ENCODE measurements around the gene ZBTB7C.

Gene ZBTB7C

DNA sequence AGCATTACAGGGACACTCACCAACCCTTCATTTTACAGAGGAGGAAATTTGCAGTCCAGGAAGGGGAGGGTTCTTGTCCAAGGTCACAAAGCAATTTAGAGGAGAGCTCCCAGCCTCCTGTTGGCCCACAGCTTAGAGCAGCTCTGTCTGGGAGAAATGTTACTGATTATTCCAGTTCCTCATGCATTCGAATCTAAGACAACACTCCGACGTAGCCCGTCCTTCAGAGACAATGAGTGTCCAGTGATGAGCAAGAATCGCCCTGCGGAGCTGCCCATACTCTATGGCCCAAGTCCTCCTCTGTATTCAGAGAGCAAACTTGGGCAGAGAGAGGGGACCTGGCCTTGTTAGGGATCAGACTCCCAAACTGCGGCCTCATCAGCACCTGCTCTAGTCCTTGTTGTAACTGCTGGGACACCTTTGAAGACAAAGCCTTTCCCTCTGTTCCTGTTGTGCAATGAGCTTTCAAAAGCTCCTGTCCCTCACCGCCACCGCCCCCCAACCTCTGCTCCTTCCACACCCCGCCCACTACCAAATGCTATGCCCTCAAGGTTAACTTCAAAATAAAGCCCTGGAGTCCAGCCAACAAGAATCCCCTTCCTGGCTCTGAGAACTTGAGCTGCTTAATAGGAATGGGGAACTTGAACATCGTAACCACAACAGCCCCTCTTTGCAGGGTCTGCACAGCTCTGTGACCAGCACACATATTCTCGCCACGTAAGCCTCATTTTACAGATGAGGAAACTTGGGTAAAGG, 243.9 kb downstream of the ZBTB7C start:
- no peak for DNase-seq
- peaks cover 27% of the 10 kb centered on the region for H3K27me3 Mint-ChIP-seq
- H3K4me3 Mint-ChIP-seq: no peak overlapping the region
- no peaks in the 10 kb centered on the region for H3K36me3 Mint-ChIP-seq (ENCODE audit: low read depth)
- no peak overlapping the region for H3K27ac Mint-ChIP-seq
- peaks cover 6% of the 10 kb centered on the region for H3K4me1 Mint-ChIP-seq (ENCODE audit: low read depth)
- no peaks in the 10 kb centered on the region for H3K9me3 Mint-ChIP-seq

DNA sequence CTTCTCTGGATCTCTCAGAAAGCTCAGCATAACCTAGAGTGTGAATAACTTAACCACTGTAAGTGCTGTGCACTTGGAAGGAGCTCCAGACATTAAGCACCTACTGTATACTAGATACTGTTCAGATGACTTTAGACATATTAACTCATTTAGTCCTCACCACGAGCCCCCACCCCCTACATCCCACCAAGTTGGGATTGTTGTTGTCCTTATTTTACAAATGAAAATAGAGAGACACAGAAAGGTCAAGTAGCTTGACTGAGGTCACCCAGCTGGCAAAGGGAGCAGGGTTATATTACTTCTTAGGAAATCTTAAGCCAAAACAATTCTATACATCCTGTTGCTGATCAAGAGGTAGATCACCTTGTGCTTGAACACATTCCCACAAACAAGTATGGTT, 244.5 kb downstream of the ZBTB7C start:
- Mint-ChIP-seq H3K9me3 (no peaks in the 10 kb centered on the region), H3K4me3 (no peak overlapping the region), H3K4me1 (ENCODE audit: low read depth) (peaks cover 6% of the 10 kb centered on the region), H3K27me3 (peaks cover 33% of the 10 kb centered on the region), H3K27ac (no peak overlapping the region), H3K36me3 (ENCODE audit: low read depth) (no peaks in the 10 kb centered on the region)
- DNase-seq: no peak

DNA sequence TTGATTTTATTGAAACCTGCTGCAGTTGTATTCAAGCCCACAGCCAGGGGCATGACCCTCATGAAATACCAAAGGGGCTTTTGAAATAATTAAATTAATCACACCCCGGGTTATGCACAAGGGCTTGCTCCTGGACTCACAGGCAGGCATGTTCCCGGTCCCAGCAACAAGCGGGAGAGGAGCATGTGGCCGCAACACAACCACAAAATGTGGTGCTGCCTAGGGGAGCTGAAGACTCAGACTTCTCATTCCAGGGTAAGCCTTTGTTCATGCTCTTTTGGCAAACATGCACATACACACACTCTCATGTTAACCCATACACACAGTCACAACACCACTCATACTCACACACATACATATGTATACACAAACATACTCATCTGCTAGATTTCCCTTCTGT, 245.1 kb downstream of the ZBTB7C start:
- Mint-ChIP-seq H3K36me3 (ENCODE audit: low read depth) (no peaks in the 10 kb centered on the region), H3K27ac (no peak overlapping the region), H3K4me3 (no peak overlapping the region), H3K27me3 (peaks cover 38% of the 10 kb centered on the region), H3K4me1 (ENCODE audit: low read depth) (peaks cover 6% of the 10 kb centered on the region), H3K9me3 (no peaks in the 10 kb centered on the region)
- DNase-seq: no peak

DNA sequence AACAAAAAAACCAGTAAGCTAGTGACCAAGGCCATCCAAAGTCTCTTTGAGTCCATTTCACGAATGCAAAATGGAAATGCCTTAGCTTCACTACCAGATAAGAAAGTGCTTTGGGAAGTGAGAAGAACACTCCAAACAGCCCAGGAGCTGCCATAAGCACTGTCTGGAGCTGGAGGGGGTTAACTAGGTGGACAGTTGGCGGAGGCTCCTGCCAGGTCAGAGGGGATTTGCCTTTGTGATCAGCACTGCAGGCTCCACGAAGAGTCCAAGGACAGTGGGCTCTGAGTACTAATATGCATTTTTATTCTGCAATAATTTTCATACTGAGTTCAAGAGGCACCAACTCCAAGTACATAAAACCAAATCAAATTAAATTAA, 245.5 kb downstream of the ZBTB7C start:
- Mint-ChIP-seq H3K9me3 (no peaks in the 10 kb centered on the region), H3K4me3 (no peak overlapping the region), H3K27ac (no peak overlapping the region), H3K36me3 (ENCODE audit: low read depth) (no peaks in the 10 kb centered on the region), H3K4me1 (ENCODE audit: low read depth) (peaks cover 6% of the 10 kb centered on the region), H3K27me3 (peaks cover 40% of the 10 kb centered on the region)
- DNase-seq: no peak

DNA sequence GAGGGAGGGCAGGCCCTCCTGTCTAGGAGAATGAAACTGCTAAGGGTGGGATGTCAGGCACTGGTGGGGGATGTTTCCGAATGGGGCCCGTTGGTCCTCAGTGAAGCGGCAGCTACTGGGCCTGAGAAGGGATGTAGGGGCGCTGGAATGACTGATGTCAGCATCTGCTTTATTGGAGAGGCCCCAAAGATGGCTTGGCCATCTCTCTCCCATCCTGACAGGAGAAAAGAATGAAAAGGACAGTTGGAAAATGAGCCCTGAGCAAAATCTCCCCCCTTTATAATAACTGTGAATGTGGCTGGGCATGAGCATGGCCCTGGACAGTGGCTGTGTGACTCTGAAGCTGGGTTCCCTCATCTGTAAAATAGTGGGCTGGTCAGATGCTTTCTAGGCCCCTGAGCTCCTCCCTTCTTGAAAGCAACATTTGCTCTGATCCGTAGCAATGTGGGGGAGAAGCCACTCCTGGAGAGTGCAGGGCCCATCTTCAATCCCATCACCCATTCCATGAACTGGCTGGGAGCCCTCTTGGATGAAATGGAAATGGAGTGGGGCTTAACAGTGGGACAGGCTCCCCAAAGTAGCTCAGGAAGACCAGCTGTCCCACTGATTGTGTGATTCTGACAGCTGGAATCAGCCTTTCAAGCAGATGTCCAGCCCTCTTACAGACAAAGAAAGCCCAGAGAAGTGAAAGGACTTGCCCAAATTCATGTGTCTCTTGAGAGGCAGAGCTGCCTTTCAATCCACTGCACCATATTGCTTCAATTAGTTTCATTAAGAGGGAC, 246.0 kb downstream of the ZBTB7C start:
- peaks cover 6% of the 10 kb centered on the region for H3K4me1 Mint-ChIP-seq (ENCODE audit: low read depth)
- H3K36me3 Mint-ChIP-seq (ENCODE audit: low read depth): no peaks in the 10 kb centered on the region
- no peak overlapping the region for H3K27ac Mint-ChIP-seq
- H3K27me3 Mint-ChIP-seq: peaks cover 45% of the 10 kb centered on the region
- no peaks in the 10 kb centered on the region for H3K9me3 Mint-ChIP-seq
- no peak overlapping the region for H3K4me3 Mint-ChIP-seq
- no peak for DNase-seq

DNA sequence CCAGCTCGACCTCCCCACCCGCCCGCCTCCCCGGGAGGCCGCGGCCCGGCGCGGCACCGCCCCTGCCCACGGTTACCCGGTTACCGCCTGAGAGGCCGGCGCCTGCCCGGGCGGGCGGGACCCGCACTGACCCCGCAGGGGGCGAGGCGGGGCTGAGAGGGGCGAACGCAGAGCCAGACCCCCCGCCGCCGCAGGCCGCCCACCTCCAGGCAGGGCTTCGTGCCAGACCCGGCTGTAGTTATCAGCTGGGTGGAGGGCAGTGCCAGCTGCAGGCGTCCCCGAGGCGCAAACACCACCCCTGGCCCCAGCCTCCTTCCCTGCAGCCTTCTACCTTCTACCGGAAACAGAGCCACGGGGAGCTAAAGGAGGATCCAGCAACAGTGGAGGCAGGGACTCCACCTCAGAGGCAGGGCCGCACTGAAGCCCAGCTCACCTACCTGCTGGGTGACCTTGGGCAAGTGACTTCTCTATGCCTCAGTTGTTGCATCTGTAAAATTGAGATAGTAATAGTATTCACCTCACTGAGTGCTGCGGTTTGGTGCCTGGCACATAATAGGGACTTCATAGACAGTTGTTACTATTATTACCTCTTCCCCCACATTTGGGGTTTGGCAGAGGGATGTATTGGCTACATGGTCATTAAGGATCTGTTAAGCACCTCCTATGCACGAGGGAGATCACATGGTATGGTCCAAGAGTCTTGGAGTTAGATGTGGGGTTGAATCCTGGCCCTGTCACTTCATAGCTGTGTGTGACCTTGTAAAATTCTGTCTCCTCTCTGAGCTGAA, 247.1 kb downstream of the ZBTB7C start:
- no peak for DNase-seq
- H3K27me3 Mint-ChIP-seq: peaks cover 52% of the 10 kb centered on the region
- no peaks in the 10 kb centered on the region for H3K9me3 Mint-ChIP-seq
- no peaks in the 10 kb centered on the region for H3K36me3 Mint-ChIP-seq (ENCODE audit: low read depth)
- peak overlapping the region; percentile 59 for H3K4me3 Mint-ChIP-seq
- H3K27ac Mint-ChIP-seq: no peak overlapping the region
- peaks cover 4% of the 10 kb centered on the region for H3K4me1 Mint-ChIP-seq (ENCODE audit: low read depth)

DNA sequence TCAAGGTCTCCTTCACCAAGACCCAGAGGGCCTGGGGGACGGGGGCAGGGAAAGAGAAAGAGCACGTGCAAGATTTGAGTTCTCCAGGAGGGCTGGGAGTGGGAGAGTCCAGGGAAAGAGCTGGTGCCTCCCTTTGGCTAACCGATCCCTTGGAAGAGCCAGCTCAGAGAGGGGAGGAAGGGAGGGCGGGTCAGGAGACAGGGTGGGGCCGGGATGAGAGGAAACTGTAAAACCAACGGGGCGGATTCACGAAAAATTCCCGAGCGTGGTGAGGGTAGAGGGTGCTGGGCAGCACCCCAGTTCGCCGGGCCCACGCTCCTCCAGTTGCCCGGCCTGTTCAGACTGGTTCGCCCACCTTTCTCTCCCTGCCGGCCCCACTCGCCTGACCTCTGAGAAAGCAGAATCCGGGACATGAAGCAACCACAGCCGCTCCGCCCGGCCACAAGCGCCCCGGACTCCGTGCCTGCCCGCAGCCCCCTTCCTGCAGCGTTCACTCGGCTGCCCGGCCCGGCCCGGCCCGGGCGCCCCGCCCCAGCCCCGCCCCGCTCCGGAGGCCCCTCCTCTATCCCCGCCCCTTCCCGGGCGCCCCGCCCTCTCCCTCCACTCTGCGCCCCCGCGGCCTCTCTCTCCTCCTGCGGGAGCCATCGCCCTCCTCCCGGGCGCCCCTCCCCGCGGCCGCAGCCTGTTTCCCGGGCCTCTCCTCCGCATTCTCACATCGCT, 247.8 kb downstream of the ZBTB7C start:
- Mint-ChIP-seq H3K27ac (no peak overlapping the region), H3K4me1 (ENCODE audit: low read depth) (peaks cover 1% of the 10 kb centered on the region), H3K36me3 (ENCODE audit: low read depth) (no peaks in the 10 kb centered on the region), H3K9me3 (no peaks in the 10 kb centered on the region), H3K27me3 (peaks cover 56% of the 10 kb centered on the region), H3K4me3 (peak overlapping the region; percentile 59)
- peak; percentile 83 for DNase-seq

DNA sequence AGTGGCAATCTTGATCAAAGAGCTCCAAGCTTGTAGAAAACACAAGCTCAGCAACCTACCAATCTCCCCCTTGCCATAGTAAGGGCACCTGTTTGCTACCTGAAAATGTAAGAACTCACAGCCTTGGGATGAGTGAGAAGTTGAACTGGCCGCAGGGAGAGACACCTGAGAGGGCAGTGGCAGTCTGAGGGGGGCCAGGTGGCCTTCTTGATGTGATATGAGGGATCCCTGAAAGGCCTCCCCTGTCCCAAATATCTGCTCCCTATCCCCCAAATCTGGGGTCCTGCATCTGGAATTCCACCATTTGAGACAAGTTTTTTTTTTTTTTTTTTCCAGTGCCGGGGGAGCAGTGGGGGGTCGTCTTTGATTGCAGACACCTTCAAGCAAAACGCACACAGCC, 248.6 kb downstream of the ZBTB7C start:
- no peaks in the 10 kb centered on the region for H3K9me3 Mint-ChIP-seq
- no peak overlapping the region for H3K4me3 Mint-ChIP-seq
- H3K27ac Mint-ChIP-seq: no peak overlapping the region
- H3K27me3 Mint-ChIP-seq: peaks cover 55% of the 10 kb centered on the region
- DNase-seq: no peak
- peaks cover 1% of the 10 kb centered on the region for H3K4me1 Mint-ChIP-seq (ENCODE audit: low read depth)
- H3K36me3 Mint-ChIP-seq (ENCODE audit: low read depth): no peaks in the 10 kb centered on the region

DNA sequence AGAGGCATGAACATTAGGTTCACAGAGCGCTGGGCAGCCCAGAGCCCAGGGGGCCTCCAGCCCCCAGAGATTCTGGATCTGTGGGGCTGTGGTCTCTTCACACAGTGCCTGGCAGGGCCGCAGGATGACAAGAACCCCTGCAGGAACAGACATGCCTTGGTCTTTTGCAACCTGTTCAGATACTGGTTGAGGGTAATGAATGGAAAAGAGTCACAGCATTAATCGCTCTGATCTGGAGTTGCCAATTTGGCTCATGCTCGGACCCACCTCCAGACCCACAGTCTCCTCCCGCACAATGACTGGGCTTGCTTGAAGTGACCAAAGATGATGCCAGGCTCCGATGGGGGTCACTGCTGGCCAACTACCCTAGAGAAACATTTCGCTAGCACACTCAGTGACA, 249.4 kb downstream of the ZBTB7C start:
- no peak overlapping the region for H3K4me3 Mint-ChIP-seq
- peaks cover 1% of the 10 kb centered on the region for H3K4me1 Mint-ChIP-seq (ENCODE audit: low read depth)
- no peaks in the 10 kb centered on the region for H3K36me3 Mint-ChIP-seq (ENCODE audit: low read depth)
- peaks cover 52% of the 10 kb centered on the region for H3K27me3 Mint-ChIP-seq
- no peaks in the 10 kb centered on the region for H3K9me3 Mint-ChIP-seq
- H3K27ac Mint-ChIP-seq: no peak overlapping the region
- no peak for DNase-seq

DNA sequence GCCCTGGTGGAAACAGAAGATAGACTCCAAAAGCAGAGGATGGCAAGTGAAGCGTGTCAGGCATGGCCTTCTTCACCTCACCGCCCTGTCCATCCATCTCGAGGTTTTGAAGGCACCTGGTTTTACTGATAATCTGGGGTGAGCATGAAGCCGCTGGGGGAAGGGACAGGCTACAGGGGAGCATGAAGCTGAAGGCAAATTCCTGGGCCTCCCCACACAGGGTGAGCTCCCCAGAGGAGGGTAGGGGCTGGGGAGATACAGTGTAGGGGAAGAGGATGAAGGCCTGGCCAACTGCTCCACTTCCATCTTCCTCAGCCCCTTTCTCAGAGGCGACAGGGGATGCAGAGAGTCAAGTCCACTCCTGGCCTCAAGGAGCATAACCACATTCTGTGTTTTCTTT, 250.5 kb downstream of the ZBTB7C start:
- DNase-seq: no peak
- Mint-ChIP-seq H3K27me3 (peaks cover 52% of the 10 kb centered on the region), H3K9me3 (no peaks in the 10 kb centered on the region), H3K36me3 (ENCODE audit: low read depth) (no peaks in the 10 kb centered on the region), H3K4me1 (ENCODE audit: low read depth) (peaks cover 1% of the 10 kb centered on the region), H3K27ac (no peak overlapping the region), H3K4me3 (no peak overlapping the region)

DNA sequence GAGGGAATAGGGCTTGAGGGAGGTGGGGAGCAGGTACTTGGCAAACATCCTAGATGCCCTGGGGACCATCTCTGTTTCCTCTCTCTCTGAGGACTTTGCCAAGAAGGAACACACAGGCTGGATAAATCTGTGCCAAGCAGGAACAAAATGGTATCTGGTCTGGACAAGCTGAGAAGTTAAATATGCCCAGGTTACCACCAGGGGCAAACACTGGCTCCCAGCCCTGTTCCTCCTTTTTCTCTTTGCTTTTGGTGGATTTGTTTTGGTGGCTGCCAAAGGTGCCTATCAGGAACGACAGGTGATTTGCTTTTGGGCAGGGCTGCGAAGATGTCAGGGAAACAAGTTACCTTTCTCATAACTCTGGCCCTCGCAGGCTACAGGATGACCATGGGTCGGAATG, 251.2 kb downstream of the ZBTB7C start:
- H3K27me3 Mint-ChIP-seq: peaks cover 51% of the 10 kb centered on the region
- H3K4me1 Mint-ChIP-seq (ENCODE audit: low read depth): peaks cover 1% of the 10 kb centered on the region
- H3K36me3 Mint-ChIP-seq (ENCODE audit: low read depth): no peaks in the 10 kb centered on the region
- no peaks in the 10 kb centered on the region for H3K9me3 Mint-ChIP-seq
- no peak overlapping the region for H3K27ac Mint-ChIP-seq
- no peak for DNase-seq
- no peak overlapping the region for H3K4me3 Mint-ChIP-seq

DNA sequence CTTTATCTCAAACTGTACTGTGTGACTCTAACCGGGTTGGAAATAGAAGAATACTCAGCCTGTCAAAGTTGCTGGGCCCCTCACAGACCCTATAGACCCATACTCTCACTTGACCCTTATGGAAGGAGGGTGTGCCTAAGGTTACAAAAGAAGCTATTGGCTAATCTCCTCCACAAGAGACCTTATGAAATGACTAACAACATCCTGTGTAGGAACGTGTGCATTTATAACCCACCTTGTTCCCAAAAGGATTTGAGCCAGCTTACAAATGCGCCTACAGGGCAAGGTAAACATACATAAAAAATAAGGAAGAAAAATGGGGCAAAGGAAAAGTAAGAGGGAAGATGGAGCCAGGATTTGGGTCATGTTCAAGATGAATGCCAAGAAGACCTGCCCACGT, 253.3 kb downstream of the ZBTB7C start:
- Mint-ChIP-seq H3K9me3 (no peaks in the 10 kb centered on the region), H3K27me3 (peaks cover 41% of the 10 kb centered on the region), H3K4me1 (ENCODE audit: low read depth) (no peaks in the 10 kb centered on the region), H3K4me3 (no peak overlapping the region), H3K36me3 (ENCODE audit: low read depth) (no peaks in the 10 kb centered on the region), H3K27ac (no peak overlapping the region)
- no peak for DNase-seq

DNA sequence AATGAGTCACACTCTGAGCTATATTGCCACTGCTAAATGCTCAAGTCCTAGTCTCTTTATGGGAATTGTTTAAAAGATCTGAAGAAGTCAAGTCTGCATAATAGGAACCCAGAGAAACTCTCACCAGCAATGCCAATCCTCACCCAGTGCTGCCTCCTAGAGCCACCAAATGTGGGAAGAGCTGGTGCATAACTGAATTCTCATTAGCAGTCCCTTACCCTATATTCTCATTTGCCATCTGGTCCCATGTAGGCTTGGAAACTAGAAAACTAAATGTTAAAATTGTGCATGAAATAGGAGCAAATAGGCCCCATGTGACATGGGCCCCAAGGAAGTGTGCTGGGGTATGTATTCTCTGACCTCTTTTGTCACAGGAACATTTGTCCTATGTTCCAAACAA, 254.4 kb downstream of the ZBTB7C start:
- DNase-seq: no peak

More for the DNA sequence above, 254.4 kb downstream of the ZBTB7C start:
- peaks cover 32% of the 10 kb centered on the region for H3K27me3 Mint-ChIP-seq
- no peaks in the 10 kb centered on the region for H3K9me3 Mint-ChIP-seq
- H3K27ac Mint-ChIP-seq: no peak overlapping the region
- no peak overlapping the region for H3K4me3 Mint-ChIP-seq
- H3K36me3 Mint-ChIP-seq (ENCODE audit: low read depth): no peaks in the 10 kb centered on the region
- no peaks in the 10 kb centered on the region for H3K4me1 Mint-ChIP-seq (ENCODE audit: low read depth)

All from activated T-cell treated with anti-CD3 and anti-CD28 coated beads, Interleukin-2, amount 50 U/mL, for 24 hours (primary cell).